Muscle of leg (tissue), 16 donors: ENCODE data around the gene ACTL7B. TPM values are rescaled to one million over a fixed set of nuclear protein-coding genes. Genes with fewer than 3 reads are reported as not detected.
"Not testable (repeated sequence)": the region's sequence is repeated elsewhere in the genome, so short reads cannot be mapped to it uniquely, and the experiment has no call there.

Experiments
- DNase-seq: peaks from one replicate; pipeline ENCODE4 v3.0.0; 2013
- H3K27ac ChIP-seq: one replicate; pipeline ENCODE4 v1.5.1; 2013; ENCODE audit warnings: mild to moderate bottlenecking, low read length, control low read depth
- H3K27me3 ChIP-seq: one replicate; pipeline ENCODE4 v1.6.1; 2013; ENCODE audit warnings: low read length; ENCODE audit not compliant: control insufficient read depth, insufficient read depth
- H3K36me3 ChIP-seq: one replicate; pipeline ENCODE4 v1.6.1; 2013; ENCODE audit warnings: low read length; ENCODE audit not compliant: control insufficient read depth, insufficient read depth
- H3K4me1 ChIP-seq: one replicate; pipeline ENCODE4 v1.6.1; 2013; ENCODE audit warnings: low read length; ENCODE audit not compliant: control insufficient read depth, insufficient read depth
- H3K4me3 ChIP-seq: one replicate; pipeline ENCODE4 v1.5.1; 2013; ENCODE audit warnings: low read length, control low read depth
- H3K9me3 ChIP-seq: replicated peaks from 2 replicates; pipeline ENCODE4 v1.6.1; 2013; ENCODE audit warnings: low read depth, low read length; ENCODE audit not compliant: control insufficient read depth
- WGBS: methylation state at CpG from one replicate; pipeline ENCODE4 v1.1.5; 2013; ENCODE audit warnings: missing lambda C conversion rate; ENCODE audit not compliant: insufficient coverage; 5-methylcytosine and 5-hydroxymethylcytosine counted together
- long read RNA-seq, 11 donors: transcript quantifications; one replicate each; lab custom pipeline, GENCODE V29; 2026
- polyA plus RNA-seq, 8 donors: library from polyadenylated mRNA; unstranded; fragments of 120-200 nt; gene quantifications; one replicate each; pipeline versions ENCODE4 v1.2.1 to v1.2.3, GENCODE V29; 2013; ENCODE audit warnings: inconsistent platforms in 1 of 8, low replicate concordance in 1 of 8; ENCODE audit not compliant: insufficient read length in 8 of 8, insufficient read depth in 1 of 8
- total RNA-seq: library from RNA; stranded (reverse); fragments of 120-200 nt; gene quantifications from one replicate; pipeline ENCODE4 v1.2.4, GENCODE V29; 2013

The ACTL7B gene, protein sequence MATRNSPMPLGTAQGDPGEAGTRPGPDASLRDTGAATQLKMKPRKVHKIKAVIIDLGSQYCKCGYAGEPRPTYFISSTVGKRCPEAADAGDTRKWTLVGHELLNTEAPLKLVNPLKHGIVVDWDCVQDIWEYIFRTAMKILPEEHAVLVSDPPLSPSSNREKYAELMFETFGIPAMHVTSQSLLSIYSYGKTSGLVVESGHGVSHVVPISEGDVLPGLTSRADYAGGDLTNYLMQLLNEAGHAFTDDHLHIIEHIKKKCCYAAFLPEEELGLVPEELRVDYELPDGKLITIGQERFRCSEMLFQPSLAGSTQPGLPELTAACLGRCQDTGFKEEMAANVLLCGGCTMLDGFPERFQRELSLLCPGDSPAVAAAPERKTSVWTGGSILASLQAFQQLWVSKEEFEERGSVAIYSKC
- total RNA-seq (not detected), polyA plus RNA-seq (not detected)
- long read RNA-seq, donor 1, result 0 reads
- long read RNA-seq, donor 2, result 0 reads
- long read RNA-seq, donor 3, result 0 reads
- long read RNA-seq, donor 4, result 0 reads
- long read RNA-seq, donor 5, result 0 reads
- long read RNA-seq, donor 6, result 0 reads
- long read RNA-seq, donor 7, result 0 reads
- long read RNA-seq, donor 8, result 0 reads
- long read RNA-seq, donor 9, result 0 reads
- long read RNA-seq, donor 10, result 0 reads
- long read RNA-seq, donor 11, result 0 reads

- Histone ChIP-seq H3K4me3 (no peak within 1 kb of the TSS), H3K27ac (no peak within 1 kb of the TSS), H3K27me3 (peaks cover 2% of the 10 kb centered on the region), H3K9me3 (no peaks in the 10 kb centered on the region), H3K4me1 (no peaks in the 10 kb centered on the region), H3K36me3 (no peaks in the 10 kb centered on the region)
- 81% methylated on average over 6 of the region's 7 CpGs for WGBS
- no peak for DNase-seq
Measured at GRCh38 chr9:108855888-108856287, at the start of gene ACTL7B. TSS of gene ACTL7B (minus strand) at chr9:108855986. CDS start at chr9:108855930, 56 bp downstream.

DNA sequence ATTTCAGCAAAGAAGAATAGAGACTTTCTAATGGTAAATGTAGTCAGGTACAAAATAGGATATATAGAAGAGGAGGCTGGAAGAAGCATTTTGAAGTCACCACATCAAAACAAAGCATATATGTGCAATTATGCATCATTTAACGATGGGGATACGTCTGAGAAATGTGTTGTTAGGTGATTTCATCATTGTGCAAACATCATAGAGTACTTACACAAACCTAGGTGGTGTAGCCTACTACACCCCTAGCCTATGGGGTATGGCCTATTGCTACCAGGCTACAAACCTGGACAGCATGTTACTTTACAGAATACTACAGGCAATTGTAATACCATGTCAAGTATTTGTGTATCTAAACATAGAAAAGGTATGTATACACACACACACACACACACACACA lies 49.7 kb upstream of the ACTL7B start:
- Histone ChIP-seq H3K36me3 (peaks cover 43% of the 10 kb centered on the region), H3K4me1 (no peaks in the 10 kb centered on the region), H3K27me3 (no peaks in the 10 kb centered on the region)

DNA sequence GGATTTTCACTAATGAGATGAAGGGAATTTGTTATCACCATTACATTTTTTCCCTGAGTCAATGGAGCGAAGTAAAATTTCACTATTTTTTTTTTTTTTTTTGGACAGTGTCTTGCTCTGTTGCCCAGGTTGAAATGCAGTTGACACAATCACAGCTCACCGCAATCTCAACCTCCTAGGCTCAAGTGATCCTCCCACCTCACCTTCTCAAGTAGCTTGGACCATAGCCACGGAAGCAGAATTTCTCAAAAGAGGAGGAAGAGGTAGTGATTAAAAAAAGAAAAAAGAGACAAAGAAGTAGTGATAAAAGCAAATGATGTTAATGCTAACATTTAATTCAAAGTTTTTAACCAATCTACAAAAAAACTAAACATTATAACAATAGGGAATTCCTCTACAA lies 48.4 kb upstream of the ACTL7B start:
- Histone ChIP-seq H3K9me3 (no peaks in the 10 kb centered on the region), H3K4me1 (no peaks in the 10 kb centered on the region), H3K27ac (no peak overlapping the region), H3K27me3 (no peaks in the 10 kb centered on the region), H3K36me3 (peaks cover 42% of the 10 kb centered on the region), H3K4me3 (no peak overlapping the region)
- no CpG with 5 or more reads among the region's 3 CpGs for WGBS
- no peak for DNase-seq

More for the DNA sequence above, 49.7 kb upstream of the ACTL7B start:
- H3K27ac ChIP-seq, result no peak overlapping the region
- H3K9me3 ChIP-seq, result no peaks in the 10 kb centered on the region
- no CpG with 5 or more reads among the region's 2 CpGs for WGBS
- no peak for DNase-seq
- H3K4me3 ChIP-seq, result no peak overlapping the region

- Histone ChIP-seq H3K27ac (no peak overlapping the region), H3K4me1 (no peaks in the 10 kb centered on the region), H3K36me3 (peaks cover 42% of the 10 kb centered on the region), H3K9me3 (no peaks in the 10 kb centered on the region), H3K4me3 (no peak overlapping the region), H3K27me3 (no peaks in the 10 kb centered on the region)
- 80% methylated on average over 1 of the region's 2 CpGs for WGBS
- DNase-seq, result no peak
Measured at GRCh38 chr9:108903420-108904103, 47.8 kb upstream of the ACTL7B start.

- H3K4me3 ChIP-seq, result no peak overlapping the region
- no peaks in the 10 kb centered on the region for H3K4me1 ChIP-seq
- H3K9me3 ChIP-seq, result no peaks in the 10 kb centered on the region
- WGBS, result 84% methylated on average over 3 of the region's 5 CpGs
- no peaks in the 10 kb centered on the region for H3K27me3 ChIP-seq
- H3K27ac ChIP-seq, result no peak overlapping the region
- DNase-seq, result no peak
- peaks cover 41% of the 10 kb centered on the region for H3K36me3 ChIP-seq
Measured at GRCh38 chr9:108900176-108900575, 44.4 kb upstream of the ACTL7B start.

DNA sequence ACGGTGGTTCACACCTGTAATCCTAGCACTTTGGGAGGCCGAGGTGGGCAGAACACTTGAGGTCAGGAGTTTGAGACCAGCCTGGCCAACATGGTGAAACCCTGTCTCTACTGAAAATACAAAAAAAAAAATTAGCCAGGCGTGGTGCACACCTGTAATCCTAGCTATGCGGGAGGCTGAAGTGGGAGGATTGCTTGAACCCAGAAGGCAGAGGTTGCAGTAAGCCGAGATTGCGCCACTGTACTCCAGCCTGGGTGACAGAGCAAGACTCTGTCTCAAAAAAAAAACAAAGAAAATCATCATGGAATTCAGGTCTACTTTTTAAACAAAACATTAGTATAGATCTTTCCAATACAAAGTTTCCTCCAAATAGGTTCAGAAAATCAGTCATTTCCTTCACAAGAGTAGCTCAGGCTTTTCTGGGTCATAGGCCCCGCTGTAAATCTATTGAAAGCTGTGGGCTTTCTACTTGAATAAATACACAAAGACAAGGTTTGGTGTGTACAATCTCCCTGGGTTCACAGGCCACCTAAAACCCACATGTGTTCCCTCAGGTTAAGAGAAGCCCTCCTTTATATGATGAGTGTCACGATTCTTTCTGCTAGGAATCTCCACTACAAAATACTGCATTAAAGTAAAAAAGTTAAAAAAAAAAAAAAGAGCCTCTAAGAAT lies 43.4 kb upstream of the ACTL7B start:
- WGBS, result no CpG with 5 or more reads among the region's 8 CpGs
- not testable (repeated sequence) for H3K27ac ChIP-seq, H3K4me1 ChIP-seq, H3K27me3 ChIP-seq, H3K4me3 ChIP-seq, H3K9me3 ChIP-seq, DNase-seq
- H3K36me3 ChIP-seq, result peaks cover 47% of the 10 kb centered on the region

DNA sequence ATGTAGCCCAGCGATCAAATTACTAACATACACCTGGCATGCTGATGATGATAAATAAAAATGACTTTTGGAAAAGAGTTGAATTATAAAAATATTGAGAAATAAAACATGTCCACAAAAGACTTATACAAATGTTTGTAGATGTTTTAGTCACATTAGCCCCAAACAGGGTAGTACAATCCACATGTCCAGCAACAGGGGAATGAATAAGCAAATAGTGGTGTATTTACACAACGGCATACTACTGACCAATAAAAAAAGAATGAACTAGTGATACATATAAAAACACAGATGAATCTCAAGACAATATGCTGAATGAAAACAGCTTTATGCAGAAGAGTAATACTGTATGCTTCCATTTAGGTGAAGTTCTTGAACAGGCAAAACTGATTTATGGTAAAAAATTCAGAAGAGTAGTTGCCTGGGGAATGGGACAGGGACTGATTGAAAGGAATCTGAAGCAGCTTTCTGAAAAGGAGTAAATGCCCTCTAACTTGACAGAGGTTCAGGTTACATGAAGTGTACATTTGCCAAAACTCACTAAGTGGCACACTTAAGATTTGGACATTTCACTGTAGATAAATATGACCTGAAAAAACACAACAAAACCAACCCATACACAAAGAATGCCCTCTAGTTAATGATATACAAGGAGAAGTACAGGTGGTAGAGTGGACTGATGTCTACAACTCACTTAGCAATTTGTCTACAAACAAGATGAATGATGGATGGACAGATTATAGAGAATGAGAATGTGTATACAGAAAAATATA lies 41.7 kb upstream of the ACTL7B start:
- H3K27me3 ChIP-seq, result no peaks in the 10 kb centered on the region
- peaks cover 56% of the 10 kb centered on the region for H3K36me3 ChIP-seq
- no peak overlapping the region for H3K27ac ChIP-seq
- no CpG with 5 or more reads among the region's 2 CpGs for WGBS
- no peaks in the 10 kb centered on the region for H3K4me1 ChIP-seq
- no peak for DNase-seq
- H3K4me3 ChIP-seq, result no peak overlapping the region
- H3K9me3 ChIP-seq, result no peaks in the 10 kb centered on the region

- DNase-seq, result no peak
- 83% methylated on average over 1 of the region's 4 CpGs for WGBS
- H3K27ac ChIP-seq, result no peak overlapping the region
- no peaks in the 10 kb centered on the region for H3K4me1 ChIP-seq
- H3K27me3 ChIP-seq, result no peaks in the 10 kb centered on the region
- H3K9me3 ChIP-seq, result no peaks in the 10 kb centered on the region
- no peak overlapping the region for H3K4me3 ChIP-seq
- peaks cover 61% of the 10 kb centered on the region for H3K36me3 ChIP-seq
Measured at GRCh38 chr9:108894225-108894997, 38.6 kb upstream of the ACTL7B start.

- Histone ChIP-seq H3K4me1 (no peaks in the 10 kb centered on the region), H3K27ac (no peak overlapping the region), H3K4me3 (no peak overlapping the region), H3K9me3 (no peaks in the 10 kb centered on the region), H3K36me3 (peaks cover 56% of the 10 kb centered on the region), H3K27me3 (no peaks in the 10 kb centered on the region)
- 100% methylated on average over 1 of the region's 4 CpGs for WGBS
- DNase-seq, result no peak
Measured at GRCh38 chr9:108889649-108890067, 33.9 kb upstream of the ACTL7B start.
